ENCODE data around the gene FOXR1.

FOXR1 gene, protein sequence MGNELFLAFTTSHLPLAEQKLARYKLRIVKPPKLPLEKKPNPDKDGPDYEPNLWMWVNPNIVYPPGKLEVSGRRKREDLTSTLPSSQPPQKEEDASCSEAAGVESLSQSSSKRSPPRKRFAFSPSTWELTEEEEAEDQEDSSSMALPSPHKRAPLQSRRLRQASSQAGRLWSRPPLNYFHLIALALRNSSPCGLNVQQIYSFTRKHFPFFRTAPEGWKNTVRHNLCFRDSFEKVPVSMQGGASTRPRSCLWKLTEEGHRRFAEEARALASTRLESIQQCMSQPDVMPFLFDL

DNA sequence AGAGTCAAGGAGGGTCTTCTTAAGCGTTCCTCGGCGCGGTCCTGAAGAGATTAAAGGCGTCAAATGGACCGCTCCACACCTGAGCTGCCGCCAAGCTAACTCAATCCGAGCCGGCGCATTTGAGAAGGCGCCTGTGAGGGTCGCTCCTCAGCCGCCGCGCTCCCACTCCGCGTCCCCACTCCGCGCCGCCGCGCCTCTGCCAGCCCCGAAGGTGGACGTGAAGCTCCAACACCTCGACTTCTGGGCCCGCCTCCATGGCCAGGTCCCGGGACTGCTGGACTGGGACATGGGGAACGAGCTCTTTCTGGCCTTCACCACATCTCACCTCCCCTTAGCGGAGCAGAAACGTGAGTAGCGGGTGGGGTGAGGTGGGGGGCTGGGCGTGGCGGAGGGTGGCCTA lies at the start of gene FOXR1:
Gene FOXR1, plus strand, starts transcription at position 116 of the 400 bp plus-strand sequence. Its CDS starts 171 bp downstream, at position 287.
- no peak for DNase-seq (ENCODE audit: low read depth, low spot score)

DNA sequence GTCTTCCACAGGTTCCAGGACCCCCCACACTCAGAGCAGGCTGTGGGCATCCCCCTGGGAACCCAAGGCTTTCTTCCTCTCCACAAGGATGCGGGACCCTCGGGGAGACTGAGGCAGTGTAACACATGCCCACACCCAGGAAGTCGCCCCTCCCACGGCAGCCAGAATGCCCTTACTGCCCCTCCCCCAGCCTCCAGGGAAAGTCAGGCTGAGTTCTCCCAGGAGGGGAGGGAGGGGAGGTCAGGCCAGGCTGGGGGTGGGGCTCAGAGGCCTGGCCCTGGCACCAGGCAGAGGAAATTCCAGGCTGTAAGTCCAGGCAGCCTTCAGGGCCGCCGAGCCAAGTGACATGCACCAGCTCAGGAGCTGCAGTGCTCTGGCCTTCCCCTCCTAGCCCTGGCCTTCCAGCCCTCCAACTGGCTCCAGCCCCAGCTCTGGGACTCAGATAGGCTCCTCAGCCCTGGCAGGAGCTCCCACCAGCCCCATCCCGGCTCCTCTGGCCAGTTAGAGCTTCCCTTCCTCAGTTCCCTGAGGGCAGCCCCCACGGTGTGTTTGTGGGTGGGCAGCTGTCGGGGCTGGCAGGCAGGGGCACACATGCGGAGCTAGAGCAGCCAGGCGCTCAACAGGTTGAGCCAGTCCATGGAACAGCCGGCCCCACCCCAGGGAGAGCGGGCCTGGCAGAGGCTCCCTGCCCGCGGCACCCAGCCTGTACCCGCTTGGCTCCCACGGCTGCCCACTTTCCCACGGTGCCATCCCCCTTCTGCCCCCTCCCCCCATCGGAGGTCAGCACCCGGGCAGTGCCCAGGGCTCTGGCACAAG lies 49.4 kb upstream of the FOXR1 start:
- DNase-seq (ENCODE audit: low read depth, low spot score): no peak

DNA sequence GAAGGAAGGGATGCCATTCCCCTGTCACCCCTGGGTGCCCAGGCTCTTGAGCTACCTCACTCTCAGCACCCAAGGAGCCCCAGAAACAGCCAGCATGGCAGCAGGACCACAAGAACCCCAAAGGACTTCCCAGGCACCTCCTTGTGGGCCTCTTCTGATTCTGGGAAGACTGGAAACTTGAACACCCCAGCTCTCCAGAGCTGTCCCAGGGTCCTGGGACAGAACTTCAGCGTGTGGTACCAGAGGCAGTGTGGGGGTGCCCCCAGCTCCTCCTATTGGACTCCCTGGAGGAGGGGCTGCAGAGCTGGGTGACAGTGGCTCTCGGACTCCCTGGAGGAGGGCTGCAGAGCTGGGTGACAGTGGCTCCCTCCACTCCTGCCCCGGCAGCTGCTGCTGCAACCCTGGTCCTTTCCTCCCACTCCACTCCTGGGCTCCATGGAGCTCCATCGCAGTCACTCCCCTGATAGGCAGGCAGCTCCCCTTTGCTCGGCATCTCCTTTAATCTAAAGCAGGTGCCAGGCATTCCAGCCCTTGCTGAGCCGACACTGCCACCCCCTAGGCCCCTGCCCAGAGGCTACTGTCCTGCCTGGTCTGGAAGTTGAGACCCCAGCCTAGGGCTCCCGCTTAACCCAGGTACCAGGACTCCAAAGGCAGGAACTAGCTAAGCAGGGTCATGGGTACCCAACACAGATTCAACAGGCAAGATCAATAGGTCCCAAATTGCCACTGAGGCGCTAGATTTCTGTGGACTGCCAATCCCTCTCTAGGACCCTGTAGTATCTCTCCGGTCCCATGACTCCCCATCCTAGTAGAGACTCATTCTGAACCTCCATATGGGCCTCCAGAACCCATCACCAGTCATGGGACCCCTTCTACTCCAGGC lies 48.6 kb upstream of the FOXR1 start:
- no peak for DNase-seq (ENCODE audit: low read depth, low spot score)

DNA sequence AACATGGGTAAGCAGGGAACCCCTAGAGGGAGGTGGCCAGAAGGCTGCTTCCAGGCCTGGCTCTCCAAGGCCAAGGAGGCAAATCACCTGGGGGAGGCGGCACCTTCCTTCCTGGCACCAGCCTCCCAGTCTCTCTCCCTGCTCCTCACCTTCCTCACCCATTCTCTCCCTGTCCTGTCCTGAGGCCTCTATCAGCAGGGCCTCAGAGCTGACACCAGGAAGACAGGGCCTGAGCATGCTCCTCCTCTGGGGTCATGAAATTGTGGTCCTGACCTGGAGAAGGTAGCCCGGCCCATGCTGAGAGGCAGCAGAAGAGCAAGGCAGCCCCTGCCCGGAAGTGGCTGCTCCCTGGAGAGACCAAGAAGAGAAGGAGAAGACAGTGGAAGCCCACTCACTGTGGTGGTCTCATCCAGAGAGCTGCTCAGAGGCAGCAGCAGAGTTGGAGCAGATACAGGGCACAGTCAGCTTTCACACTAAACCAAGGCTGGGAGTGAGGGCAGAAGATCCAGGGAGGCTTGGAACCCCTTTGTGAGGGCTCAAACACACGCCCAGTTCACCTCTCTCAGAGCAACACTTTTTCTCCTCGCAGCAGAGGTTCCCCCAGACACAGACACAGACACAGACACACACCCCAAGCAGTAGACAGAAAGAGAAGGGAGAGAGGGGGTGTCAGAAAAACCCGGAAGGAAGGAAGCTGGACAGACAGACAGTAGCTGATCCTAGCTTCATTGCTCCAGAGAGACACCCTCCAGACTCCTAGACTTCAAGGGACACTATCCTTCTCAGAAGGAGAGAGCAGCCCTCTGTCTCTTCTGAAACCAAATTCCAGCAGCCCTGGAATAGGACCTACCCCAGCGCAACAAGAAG lies 47.6 kb upstream of the FOXR1 start:
- DNase-seq (ENCODE audit: low read depth, low spot score): no peak

DNA sequence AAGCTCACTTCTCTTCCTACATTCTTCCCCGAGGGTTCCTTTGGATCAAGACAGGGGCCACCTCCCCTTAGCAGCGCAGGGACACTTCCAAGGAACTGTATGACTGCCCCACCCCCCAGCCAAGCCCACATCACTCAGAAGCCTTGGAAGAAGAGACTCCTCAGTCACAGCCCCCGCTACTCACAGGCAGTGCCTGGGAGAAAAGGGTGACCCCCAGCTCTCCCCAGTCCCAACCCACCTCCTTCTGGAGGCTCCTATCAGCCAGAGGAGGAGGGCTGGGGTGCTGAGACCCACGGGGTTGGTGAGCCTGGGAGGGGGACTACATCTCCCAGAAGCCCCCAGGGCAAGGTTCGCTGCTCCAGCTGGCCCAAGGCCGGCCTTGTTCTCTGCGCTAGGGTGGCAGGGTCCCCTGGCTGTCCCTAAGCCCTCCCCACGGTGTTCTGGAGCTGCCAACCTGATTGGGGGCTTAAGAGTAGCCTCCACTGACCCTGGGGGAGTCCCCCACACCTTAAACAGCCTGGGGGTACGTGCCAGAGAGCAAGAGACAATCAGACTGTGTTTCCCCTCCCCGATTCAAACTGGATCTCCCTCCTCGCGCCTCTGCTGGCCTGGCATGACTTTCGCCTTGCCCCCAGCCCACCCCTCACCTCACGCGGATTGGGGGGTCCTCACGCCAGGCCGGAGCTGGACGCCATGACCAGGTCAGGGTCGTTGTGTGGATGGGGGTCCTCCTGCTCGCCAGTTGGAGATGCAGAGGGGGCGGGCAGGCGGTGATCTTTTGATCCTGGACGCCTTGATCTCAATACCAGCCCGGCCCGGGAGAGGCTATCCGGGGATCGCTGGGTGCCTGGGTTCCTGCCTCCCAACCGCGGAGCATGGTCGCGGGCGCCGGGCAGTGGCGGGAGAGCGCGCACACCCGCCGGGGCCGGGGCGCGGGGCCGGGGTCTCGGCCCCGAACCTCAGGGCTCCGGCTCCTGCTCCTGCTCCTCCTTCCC lies 46.7 kb upstream of the FOXR1 start:
- DNase-seq (ENCODE audit: low read depth, low spot score): no peak

DNA sequence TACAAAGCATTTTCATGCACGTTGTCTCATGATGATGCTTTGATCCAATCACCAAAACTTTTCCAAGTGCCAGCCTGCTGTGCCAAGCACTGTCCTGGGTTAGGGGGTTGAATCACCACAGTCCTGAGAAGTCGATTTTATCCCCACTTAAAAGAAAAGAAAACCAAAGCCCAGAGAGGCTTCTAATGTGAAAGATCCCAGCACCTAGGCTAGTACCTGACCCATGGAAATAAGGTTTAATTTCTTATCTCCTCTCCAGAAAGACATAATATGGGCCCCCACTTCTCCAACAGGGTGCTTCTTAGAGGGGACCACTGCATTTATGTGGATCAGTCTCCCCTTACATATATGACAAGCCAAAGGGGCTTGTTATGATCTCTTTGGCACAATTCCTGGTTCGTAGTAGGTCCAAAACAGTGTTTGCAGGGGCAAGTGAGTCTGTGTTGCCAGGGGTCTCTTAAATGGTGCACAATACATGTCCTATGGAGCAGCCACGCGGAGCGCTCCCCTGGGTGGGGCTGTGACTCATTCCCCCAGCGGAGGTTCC lies 43.9 kb upstream of the FOXR1 start:
- DNase-seq (ENCODE audit: low read depth, low spot score): no peak

DNA sequence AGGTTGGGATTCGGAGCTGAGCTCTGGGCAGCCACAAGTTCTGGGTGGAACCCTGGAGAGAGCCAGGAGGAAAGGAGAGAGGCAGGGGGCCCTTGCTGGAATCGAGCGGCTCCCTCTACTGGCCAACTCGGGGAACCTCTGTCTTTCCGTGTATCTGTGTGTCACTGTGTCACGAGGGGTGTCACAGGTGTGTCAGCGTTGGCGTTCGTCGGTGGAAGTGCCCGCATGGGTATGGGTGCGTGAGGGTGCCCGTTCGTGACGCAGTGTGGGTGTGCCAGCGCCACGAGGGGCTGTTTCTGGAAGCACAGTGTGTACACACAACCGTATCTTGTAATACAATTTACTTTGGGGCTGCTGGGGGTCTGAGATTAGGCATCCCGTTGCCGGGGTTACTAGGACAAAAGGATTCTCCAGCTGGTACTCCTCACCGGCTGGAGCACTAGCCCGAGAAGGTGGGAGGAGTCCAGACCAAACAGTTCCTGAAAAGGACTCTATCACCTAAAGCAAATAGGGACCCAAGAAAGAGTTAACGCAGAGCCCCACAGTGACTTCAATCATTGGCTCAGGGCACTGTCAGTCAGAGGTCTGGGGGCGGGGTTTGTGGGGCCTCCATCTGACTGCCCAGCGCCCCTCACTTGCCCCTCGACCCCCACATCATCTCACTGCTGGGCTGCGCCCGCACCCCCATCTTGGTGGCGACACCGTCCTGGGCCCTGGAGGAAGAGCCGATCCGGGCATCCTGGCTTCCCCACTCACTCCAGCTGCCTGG lies 43.3 kb upstream of the FOXR1 start:
- no peak for DNase-seq (ENCODE audit: low read depth, low spot score)

DNA sequence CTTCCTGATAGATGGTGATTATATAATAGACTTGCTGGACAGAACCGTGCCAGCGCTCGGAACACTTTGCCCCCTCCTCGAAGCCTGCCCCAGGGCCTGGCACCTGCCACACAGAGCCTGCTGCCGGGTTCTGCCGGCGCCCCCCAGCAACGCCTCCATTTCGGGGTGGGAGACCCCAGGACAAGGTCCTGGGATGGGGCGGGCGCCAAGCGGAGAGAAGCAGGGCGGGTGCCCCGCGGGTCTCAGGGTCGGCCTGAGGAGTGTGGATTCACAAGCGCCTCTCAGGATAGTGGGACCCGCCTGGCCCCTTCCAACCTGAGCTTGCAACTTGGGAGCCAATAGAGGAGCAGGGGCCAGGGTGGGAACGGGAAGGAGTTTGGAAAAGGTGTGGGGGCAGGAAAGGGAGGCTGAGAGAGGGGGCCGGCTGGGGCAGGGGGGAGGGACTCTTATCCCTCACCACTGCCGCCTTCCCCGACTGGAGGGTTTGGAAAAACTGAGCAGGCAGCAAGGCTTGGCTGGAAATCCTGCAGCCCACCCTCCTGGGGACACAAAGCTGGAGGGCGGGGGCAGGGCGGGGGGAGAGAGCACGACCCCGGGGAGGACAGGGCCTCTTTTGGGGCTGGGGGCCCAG lies 42.6 kb upstream of the FOXR1 start:
- DNase-seq (ENCODE audit: low read depth, low spot score): no peak

DNA sequence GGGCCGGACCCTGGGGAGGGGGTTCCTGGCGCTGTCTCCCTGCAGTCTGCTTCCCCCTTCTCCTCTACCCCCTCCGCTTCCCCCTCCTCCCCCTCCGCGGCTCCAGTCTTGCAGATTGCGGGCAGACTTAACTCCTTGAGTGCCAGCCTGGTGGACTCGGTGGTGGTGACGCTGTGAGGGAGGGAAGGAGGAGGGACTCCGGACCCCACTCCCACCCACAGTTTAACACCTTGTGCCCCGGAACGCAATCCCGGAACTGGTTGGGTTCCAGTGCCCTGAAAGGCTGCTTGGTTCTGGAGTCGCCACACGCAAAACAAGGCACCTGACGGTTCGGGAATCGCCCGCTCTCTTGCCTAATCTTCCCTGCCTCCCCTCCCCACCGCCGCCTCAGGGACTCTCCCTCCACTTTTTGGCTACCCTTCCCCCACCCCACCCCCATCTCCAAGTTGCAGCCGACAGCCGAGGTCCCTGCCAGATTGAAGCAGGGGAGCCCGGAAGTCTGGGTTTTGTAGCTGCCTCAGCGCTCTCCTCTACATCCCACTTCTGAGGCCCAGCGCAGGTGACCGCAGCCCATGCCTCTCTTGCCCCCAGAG lies 42.0 kb upstream of the FOXR1 start:
- no peak for DNase-seq (ENCODE audit: low read depth, low spot score)

DNA sequence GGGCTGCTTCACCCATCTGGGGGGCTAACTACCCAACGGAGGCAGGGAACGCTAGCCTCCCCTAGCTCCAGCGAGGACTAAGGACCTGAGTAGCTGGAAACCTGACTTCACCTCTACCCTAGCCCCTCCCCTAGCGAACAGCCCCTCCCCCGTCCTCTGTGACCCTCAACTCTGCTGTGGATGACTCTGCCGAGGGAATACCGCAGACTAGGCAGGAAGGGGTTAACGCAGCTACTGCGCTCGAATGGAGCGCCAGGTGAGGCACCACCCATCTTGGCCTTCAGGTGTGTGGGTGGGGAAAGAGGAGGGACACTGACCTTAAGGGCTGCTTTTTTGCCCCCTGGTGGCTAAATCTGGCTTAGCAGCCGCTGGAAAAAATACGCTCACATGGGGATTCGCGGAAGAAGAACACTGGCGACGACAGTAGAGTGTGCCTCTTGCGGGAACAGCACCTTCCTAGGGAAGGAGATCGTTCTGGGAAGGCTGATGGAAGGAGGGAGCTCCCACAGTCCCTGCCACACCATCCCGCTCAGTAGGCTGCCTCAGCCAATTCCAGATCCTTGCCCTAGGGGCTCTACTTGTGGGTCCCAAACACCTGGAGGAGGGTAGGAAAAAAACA lies 41.4 kb upstream of the FOXR1 start:
- no peak for DNase-seq (ENCODE audit: low read depth, low spot score)

DNA sequence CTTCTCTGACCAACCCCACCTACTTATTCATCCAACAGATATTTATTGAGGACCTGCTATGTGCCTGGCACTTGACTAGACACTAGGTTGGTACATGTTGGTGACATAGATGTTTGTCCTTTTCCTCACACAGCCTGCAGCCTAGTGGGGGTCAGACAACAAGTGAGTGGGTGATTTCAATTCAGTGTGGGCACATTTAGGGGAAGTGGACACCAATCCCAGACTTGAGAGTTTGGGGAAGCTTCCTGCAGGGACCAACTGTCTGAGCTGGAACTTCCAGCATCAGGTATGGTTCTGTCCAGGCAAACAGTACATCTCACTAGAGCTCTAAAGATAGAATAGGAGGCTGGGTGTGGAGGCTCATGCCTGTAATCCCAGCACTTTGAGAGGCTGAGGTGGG lies 40.0 kb upstream of the FOXR1 start:
- no peak for DNase-seq (ENCODE audit: low read depth, low spot score)

DNA sequence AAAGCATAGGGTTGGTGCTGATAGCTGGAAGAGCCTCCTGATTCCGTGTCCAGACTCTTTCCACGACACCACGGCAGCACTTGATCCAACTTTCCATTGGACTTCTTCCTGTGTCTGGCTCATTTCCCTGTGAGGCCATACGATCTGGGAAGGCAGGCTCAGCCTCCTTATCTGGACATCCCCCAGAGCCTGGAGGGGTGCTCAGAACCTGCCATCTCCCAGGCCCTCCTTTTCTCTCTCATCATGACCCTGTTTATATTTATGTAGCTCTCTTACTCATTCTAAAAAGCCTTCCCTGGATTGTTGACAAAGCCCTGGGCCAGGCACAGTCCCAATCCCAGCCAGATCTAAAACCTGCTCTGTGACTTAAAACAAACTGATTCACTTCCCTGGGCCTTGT lies 38.1 kb upstream of the FOXR1 start:
- no peak for DNase-seq (ENCODE audit: low read depth, low spot score)

DNA sequence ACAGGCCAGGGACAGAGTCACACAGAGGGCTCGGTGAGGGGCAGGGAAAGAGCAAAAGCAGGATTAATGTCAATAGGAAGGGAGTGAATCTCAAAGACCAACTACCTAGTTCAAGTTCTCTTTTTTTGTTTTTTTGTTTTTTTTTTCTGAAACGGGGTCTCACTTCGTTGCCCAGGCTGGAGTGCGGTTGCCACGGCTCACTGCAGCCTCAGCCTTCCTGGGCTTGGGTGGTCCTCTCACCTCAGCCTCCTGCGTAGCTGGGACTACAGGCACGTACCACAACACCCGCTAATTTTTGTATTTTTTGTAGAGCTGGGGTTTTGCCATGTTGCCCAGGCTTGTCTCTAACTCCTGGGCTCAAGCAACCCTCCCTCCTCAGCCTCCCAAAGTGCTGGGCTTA lies 36.2 kb upstream of the FOXR1 start:
- DNase-seq (ENCODE audit: low read depth, low spot score): no peak

DNA sequence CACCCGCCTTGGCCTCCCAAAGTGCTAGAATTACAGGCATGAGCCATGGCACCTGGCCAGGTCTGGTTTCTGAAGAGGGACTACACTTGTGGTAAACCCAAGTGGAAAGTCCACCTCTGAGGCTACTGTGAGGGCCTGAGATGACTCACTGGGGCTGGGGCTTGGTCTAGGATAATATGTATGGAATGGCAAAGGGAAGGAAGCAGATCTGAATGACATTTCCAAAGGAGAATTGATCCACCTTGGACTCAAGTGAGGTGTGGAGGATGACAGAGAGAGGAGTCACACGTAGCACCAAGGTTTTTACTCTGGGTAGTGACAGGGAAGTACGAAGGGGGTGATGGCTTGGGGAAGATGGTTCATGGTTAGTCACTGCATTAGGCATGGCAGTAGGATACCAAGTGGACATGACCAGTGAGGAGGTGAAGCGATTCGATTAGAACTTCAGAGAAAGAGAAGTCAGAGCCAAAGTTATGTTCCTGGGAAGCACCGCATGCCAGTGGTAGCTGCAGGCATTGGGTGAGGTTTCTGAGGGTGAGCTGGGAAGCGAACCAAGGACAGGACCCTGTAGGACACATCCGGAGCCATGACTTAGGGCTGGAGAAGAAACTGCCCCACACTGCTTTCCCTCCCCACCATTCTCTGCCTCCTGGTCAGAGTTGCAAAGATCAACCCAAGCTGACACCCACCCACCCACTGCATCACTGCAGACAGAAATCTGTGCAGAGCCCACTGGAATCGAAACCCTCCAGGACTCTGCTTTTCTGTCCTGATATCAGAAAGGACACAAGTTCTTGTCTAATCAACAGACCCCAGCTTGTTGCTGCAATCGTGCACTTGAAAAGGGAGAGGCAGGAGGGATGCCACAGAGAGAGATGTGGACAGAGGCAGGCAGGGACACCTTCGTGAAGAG lies 32.8 kb upstream of the FOXR1 start:
- no peak for DNase-seq (ENCODE audit: low read depth, low spot score)

DNA sequence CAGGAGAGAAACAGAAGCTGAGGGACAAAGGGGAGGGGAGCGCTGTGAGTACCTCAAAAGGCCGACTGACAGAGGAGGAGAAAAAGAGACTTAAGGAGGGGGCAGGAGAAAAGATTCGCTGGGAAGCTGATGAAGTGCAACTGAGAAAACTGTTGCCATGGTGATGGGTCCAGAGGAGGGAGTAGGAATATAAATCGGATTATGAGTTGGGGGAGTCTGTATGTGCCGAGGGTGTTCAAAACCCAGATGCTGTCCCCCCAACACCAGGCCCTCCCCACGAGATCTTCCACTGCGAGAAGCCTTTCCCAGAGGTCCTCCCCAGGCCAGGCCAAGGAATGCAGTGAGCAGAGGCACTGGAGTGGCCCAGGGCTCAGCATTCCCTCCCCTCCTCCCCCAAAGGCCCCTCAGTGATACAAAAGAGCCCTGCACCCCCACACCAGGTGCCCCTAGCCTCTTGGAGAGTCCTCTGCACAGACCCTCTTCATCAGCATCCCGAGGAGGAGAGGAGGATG lies 32.1 kb upstream of the FOXR1 start:
- no peak for DNase-seq (ENCODE audit: low read depth, low spot score)

DNA sequence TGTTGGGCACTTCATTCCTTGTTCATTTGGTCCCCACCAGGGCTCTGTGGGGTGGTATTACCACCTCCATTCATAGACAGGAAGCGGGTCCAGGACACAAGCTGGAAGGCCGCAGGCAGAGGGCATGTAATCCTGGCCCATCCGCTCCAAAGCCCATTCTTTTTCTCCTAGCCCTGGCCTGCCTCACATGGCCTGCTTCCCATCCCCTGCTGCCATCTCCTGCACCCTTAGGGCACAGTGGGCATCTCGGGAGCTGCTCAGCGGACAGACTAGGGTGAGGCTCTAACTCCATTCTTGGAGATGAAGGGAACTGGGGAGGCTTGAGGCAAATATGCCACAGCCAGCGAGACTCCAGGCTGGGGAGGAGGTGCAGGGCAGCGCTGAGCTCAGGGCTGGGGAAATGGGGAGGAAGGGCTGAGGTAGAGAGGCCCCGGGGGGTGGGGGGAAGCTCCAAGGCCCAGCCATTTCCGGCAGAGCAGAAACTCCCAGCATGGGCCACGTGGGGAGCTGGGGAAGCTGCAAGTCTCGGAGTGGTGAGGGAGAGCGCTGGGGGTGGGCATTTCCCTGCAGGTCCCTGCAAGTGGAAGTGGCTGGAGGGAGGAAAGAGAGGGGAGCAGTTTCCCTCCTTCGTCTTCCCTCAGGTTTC lies 31.5 kb upstream of the FOXR1 start:
- no peak for DNase-seq (ENCODE audit: low read depth, low spot score)
